ENCODE measurements around the gene KDM4B. TPM values are rescaled to one million over a fixed set of nuclear protein-coding genes. Genes with fewer than 3 reads are reported as not detected.

KDM4B gene
- 8.5 to 10.1 TPM (median 9.7 TPM) in 5 replicates for total RNA-seq (2022; extraction: Qiagen RNA extraction)

GRCh38 chr19:4968462-4969291 lies at the start of gene KDM4B:
Gene KDM4B, plus strand, starts transcription at chr19:4969113. Its CDS starts 63,778 bp downstream, at chr19:5032891.

Other genes starting within 250 kb of the KDM4B start
- gene DPP9, start 245.3 kb upstream of the KDM4B start, total RNA-seq (2022; extraction: Qiagen RNA extraction), result 55.3 to 61.0 TPM (median 56.0 TPM) in 5 replicates
- gene FEM1A, start 177.4 kb upstream of the KDM4B start, total RNA-seq (2022; extraction: Qiagen RNA extraction), result 5.5 to 5.8 TPM (median 5.7 TPM) in 5 replicates
- gene TICAM1, start 137.4 kb upstream of the KDM4B start, total RNA-seq (2022; extraction: Qiagen RNA extraction), result 8.2 to 11.5 TPM (median 10.2 TPM) in 5 replicates
- 165 to 190 TPM (median 174 TPM) in 5 replicates for gene PLIN3, start 101.4 kb upstream of the KDM4B start, total RNA-seq (2022; extraction: Qiagen RNA extraction)
- gene ARRDC5, start 66.2 kb upstream of the KDM4B start, total RNA-seq (2022; extraction: Qiagen RNA extraction), result not detected in 5 replicates
- gene UHRF1, start 59.6 kb upstream of the KDM4B start, total RNA-seq (2022; extraction: Qiagen RNA extraction), result 44.4 to 48.8 TPM (median 44.5 TPM) in 5 replicates

All from A549 treated with AZD2906 at 1 μM for 4 hours (cell line).